ENCODE data around the gene PI4K2A. TPM values are rescaled to one million over a fixed set of nuclear protein-coding genes. Genes with fewer than 3 reads are reported as not detected.

PI4K2A gene
- total RNA-seq, 1 donor from 2014 or later, result 11.9 TPM

DNA sequence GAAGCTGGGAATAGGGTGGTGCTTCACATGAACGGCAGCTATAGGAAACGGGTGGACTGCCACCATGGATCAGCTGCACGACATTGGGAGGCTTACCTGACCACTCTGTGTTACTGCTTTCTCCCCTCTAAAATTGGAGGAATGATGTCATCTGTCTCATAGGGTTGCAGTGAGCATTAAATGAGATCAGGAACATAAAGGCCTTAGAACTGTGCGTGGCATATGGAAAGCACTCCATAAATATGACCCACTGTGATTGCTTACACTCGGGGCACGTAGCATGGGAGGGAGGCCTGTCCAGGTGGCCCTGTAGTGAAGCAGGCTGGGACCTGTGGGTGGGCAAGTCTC, 41.2 kb upstream of the PI4K2A start:
- Mint-ChIP-seq H3K27ac (no peak overlapping the region), H3K4me3 (no peak overlapping the region), H3K27me3 (ENCODE audit: insufficient read depth, low read depth) (peaks cover 7% of the 10 kb centered on the region), H3K36me3 (no peaks in the 10 kb centered on the region), H3K4me1 (peaks cover 28% of the 10 kb centered on the region), H3K9me3 (no peaks in the 10 kb centered on the region)
- H3K9me3 ChIP-seq (ENCODE audit: low read depth), result no peaks in the 10 kb centered on the region
- no peaks in the 10 kb centered on the region for H3K79me2 ChIP-seq (ENCODE audit: low read depth)
- H3K36me3 ChIP-seq, result no peaks in the 10 kb centered on the region
- no peak overlapping the region for H3K27ac ChIP-seq
- no peaks in the 10 kb centered on the region for H4K20me1 ChIP-seq (ENCODE audit: low read depth)
- no peak overlapping the region for H3K4me3 ChIP-seq
- no peaks in the 10 kb centered on the region for H3F3A ChIP-seq (ENCODE audit: low read depth)
- no peaks in the 10 kb centered on the region for H3K27me3 ChIP-seq
- no peak for TF ChIP-seq EZH2phosphoT487 (IDR thresholded peaks at IDR 0.05)
- TF ChIP-seq, protein P1, sequence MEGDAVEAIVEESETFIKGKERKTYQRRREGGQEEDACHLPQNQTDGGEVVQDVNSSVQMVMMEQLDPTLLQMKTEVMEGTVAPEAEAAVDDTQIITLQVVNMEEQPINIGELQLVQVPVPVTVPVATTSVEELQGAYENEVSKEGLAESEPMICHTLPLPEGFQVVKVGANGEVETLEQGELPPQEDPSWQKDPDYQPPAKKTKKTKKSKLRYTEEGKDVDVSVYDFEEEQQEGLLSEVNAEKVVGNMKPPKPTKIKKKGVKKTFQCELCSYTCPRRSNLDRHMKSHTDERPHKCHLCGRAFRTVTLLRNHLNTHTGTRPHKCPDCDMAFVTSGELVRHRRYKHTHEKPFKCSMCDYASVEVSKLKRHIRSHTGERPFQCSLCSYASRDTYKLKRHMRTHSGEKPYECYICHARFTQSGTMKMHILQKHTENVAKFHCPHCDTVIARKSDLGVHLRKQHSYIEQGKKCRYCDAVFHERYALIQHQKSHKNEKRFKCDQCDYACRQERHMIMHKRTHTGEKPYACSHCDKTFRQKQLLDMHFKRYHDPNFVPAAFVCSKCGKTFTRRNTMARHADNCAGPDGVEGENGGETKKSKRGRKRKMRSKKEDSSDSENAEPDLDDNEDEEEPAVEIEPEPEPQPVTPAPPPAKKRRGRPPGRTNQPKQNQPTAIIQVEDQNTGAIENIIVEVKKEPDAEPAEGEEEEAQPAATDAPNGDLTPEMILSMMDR (IDR thresholded peaks at IDR 0.05), result no peak
- TF ChIP-seq EZH2 (IDR thresholded peaks at IDR 0.05), result no peak
- no peaks in the 10 kb centered on the region for H3K4me1 ChIP-seq
- no peak for DNase-seq (ENCODE audit: low spot score)
- H3K4me2 ChIP-seq, result no peak overlapping the region
- no peak overlapping the region for H3K9ac ChIP-seq
- no peak overlapping the region for H2AFZ ChIP-seq (replicated peaks)

GRCh38 chr10:97600616-97601015, 39.9 kb upstream of the PI4K2A start:
- Histone ChIP-seq H3K9me3 (ENCODE audit: low read depth) (no peaks in the 10 kb centered on the region), H3K4me3 (no peak overlapping the region), H3K27me3 (no peaks in the 10 kb centered on the region), H3K4me1 (no peaks in the 10 kb centered on the region), H3K4me2 (no peak overlapping the region), H3K79me2 (ENCODE audit: low read depth) (no peaks in the 10 kb centered on the region), H3F3A (ENCODE audit: low read depth) (no peaks in the 10 kb centered on the region), H3K9ac (no peak overlapping the region), H2AFZ (replicated peaks) (no peak overlapping the region), H3K36me3 (no peaks in the 10 kb centered on the region), H4K20me1 (ENCODE audit: low read depth) (no peaks in the 10 kb centered on the region), H3K27ac (no peak overlapping the region)
- TF ChIP-seq EZH2phosphoT487 (IDR thresholded peaks at IDR 0.05) (no peak), EZH2 (IDR thresholded peaks at IDR 0.05) (no peak)
- TF ChIP-seq, protein P1 (IDR thresholded peaks at IDR 0.05), result no peak
- peaks cover 26% of the 10 kb centered on the region for H3K4me1 Mint-ChIP-seq
- peak overlapping the region; percentile 21 for H3K27ac Mint-ChIP-seq
- H3K27me3 Mint-ChIP-seq (ENCODE audit: insufficient read depth, low read depth), result peaks cover 7% of the 10 kb centered on the region
- H3K4me3 Mint-ChIP-seq, result no peak overlapping the region
- H3K9me3 Mint-ChIP-seq, result no peaks in the 10 kb centered on the region
- H3K36me3 Mint-ChIP-seq, result no peaks in the 10 kb centered on the region
- no peak for DNase-seq (ENCODE audit: low spot score)

- Mint-ChIP-seq H3K4me3 (no peak overlapping the region), H3K4me1 (peaks cover 20% of the 10 kb centered on the region), H3K27ac (no peak overlapping the region), H3K36me3 (no peaks in the 10 kb centered on the region), H3K27me3 (ENCODE audit: insufficient read depth, low read depth) (peaks cover 7% of the 10 kb centered on the region), H3K9me3 (no peaks in the 10 kb centered on the region)
- H3K4me2 ChIP-seq, result no peak overlapping the region
- H3K4me1 ChIP-seq, result no peaks in the 10 kb centered on the region
- H3K9me3 ChIP-seq (ENCODE audit: low read depth), result no peaks in the 10 kb centered on the region
- no peak for TF ChIP-seq EZH2phosphoT487 (IDR thresholded peaks at IDR 0.05)
- TF ChIP-seq EZH2 (IDR thresholded peaks at IDR 0.05), result no peak
- TF ChIP-seq, protein P1 (IDR thresholded peaks at IDR 0.05), result no peak
- no peaks in the 10 kb centered on the region for H4K20me1 ChIP-seq (ENCODE audit: low read depth)
- H3K27me3 ChIP-seq, result no peaks in the 10 kb centered on the region
- no peak overlapping the region for H3K9ac ChIP-seq
- H3K4me3 ChIP-seq, result no peak overlapping the region
- H2AFZ ChIP-seq (replicated peaks), result no peak overlapping the region
- no peaks in the 10 kb centered on the region for H3K79me2 ChIP-seq (ENCODE audit: low read depth)
- no peaks in the 10 kb centered on the region for H3K36me3 ChIP-seq
- no peaks in the 10 kb centered on the region for H3F3A ChIP-seq (ENCODE audit: low read depth)
- no peak for DNase-seq (ENCODE audit: low spot score)
- no peak overlapping the region for H3K27ac ChIP-seq
Measured at GRCh38 chr10:97601268-97602215, 38.9 kb upstream of the PI4K2A start.

Measured in neural progenitor cell (in vitro differentiated cells).